ENCODE results near the gene PIAS4.

Gene PIAS4

GRCh38 chr19:4066176-4066606, 58.7 kb downstream of the PIAS4 start:
- Histone ChIP-seq H3K36me3 (ENCODE audit: control insufficient read depth, low read length) (peaks cover 41% of the 10 kb centered on the region), H3K4me3 (ENCODE audit: low read length) (peak overlapping the region; percentile 86), H3F3A (ENCODE audit: control insufficient read depth, insufficient read depth) (peaks cover 8% of the 10 kb centered on the region), H3K4me2 (ENCODE audit: low read length) (peak overlapping the region; percentile 62), H3K27me3 (ENCODE audit: control insufficient read depth, low read length) (no peaks in the 10 kb centered on the region), H3K9me2 (replicated peaks; ENCODE audit: control insufficient read depth, low read length) (no peaks in the 10 kb centered on the region), H3K27ac (ENCODE audit: low read depth, low read length) (peak overlapping the region; percentile 76), H3K4me1 (ENCODE audit: control insufficient read depth, low read length) (peaks cover 48% of the 10 kb centered on the region), H3K9me3 (ENCODE audit: control insufficient read depth, insufficient read depth, low read length) (no peaks in the 10 kb centered on the region), H3K79me2 (ENCODE audit: control insufficient read depth, low read length) (peaks cover 46% of the 10 kb centered on the region), H4K20me1 (ENCODE audit: control insufficient read depth, insufficient read depth, low read depth, low read length) (peaks cover 32% of the 10 kb centered on the region)
- TF ChIP-seq EZH2phosphoT487 (IDR thresholded peaks at IDR 0.05; ENCODE audit: borderline replicate concordance, low read length) (no peak), CTCF (IDR thresholded peaks at IDR 0.05; ENCODE audit: low read depth, low read length, poor library complexity, severe bottlenecking) (no peak)

- no peaks in the 10 kb centered on the region for H3K9me2 ChIP-seq (replicated peaks; ENCODE audit: control insufficient read depth, low read length)
- H3K9me3 ChIP-seq (ENCODE audit: control insufficient read depth, insufficient read depth, low read length): no peaks in the 10 kb centered on the region
- H3K36me3 ChIP-seq (ENCODE audit: control insufficient read depth, low read length): peaks cover 34% of the 10 kb centered on the region
- H4K20me1 ChIP-seq (ENCODE audit: control insufficient read depth, insufficient read depth, low read depth, low read length): peaks cover 25% of the 10 kb centered on the region
- H3K79me2 ChIP-seq (ENCODE audit: control insufficient read depth, low read length): peaks cover 40% of the 10 kb centered on the region
- H3K27me3 ChIP-seq (ENCODE audit: control insufficient read depth, low read length): no peaks in the 10 kb centered on the region
- peak within 1 kb of the TSS; percentile 76 for H3K27ac ChIP-seq (ENCODE audit: low read depth, low read length)
- peak within 1 kb of the TSS; percentile 86 for H3K4me3 ChIP-seq (ENCODE audit: low read length)
- peaks cover 8% of the 10 kb centered on the region for H3F3A ChIP-seq (ENCODE audit: control insufficient read depth, insufficient read depth)
- H3K4me2 ChIP-seq (ENCODE audit: low read length): peak within 1 kb of the TSS; percentile 95
- TF ChIP-seq EZH2phosphoT487 (IDR thresholded peaks at IDR 0.05; ENCODE audit: borderline replicate concordance, low read length) (no peak), CTCF (IDR thresholded peaks at IDR 0.05; ENCODE audit: low read depth, low read length, poor library complexity, severe bottlenecking) (no peak)
- H3K4me1 ChIP-seq (ENCODE audit: control insufficient read depth, low read length): peaks cover 42% of the 10 kb centered on the region
Measured at GRCh38 chr19:4066682-4067395, 59.3 kb downstream of the PIAS4 start, which contains the start of gene ZBTB7A. ZBTB7A (minus strand) TSS chr19:4066899; CDS start chr19:4055232, 11,667 bp downstream.

- Histone ChIP-seq H3K9me2 (replicated peaks; ENCODE audit: control insufficient read depth, low read length) (no peaks in the 10 kb centered on the region), H3K27ac (ENCODE audit: low read depth, low read length) (peak overlapping the region; percentile 76), H3K27me3 (ENCODE audit: control insufficient read depth, low read length) (no peaks in the 10 kb centered on the region), H4K20me1 (ENCODE audit: control insufficient read depth, insufficient read depth, low read depth, low read length) (peaks cover 18% of the 10 kb centered on the region), H3K4me3 (ENCODE audit: low read length) (peak overlapping the region; percentile 86), H3K36me3 (ENCODE audit: control insufficient read depth, low read length) (peaks cover 27% of the 10 kb centered on the region), H3K4me2 (ENCODE audit: low read length) (peak overlapping the region; percentile 95), H3K79me2 (ENCODE audit: control insufficient read depth, low read length) (peaks cover 33% of the 10 kb centered on the region), H3K9me3 (ENCODE audit: control insufficient read depth, insufficient read depth, low read length) (no peaks in the 10 kb centered on the region), H3F3A (ENCODE audit: control insufficient read depth, insufficient read depth) (peaks cover 8% of the 10 kb centered on the region), H3K4me1 (ENCODE audit: control insufficient read depth, low read length) (peaks cover 35% of the 10 kb centered on the region)
- TF ChIP-seq EZH2phosphoT487 (IDR thresholded peaks at IDR 0.05; ENCODE audit: borderline replicate concordance, low read length) (no peak), CTCF (IDR thresholded peaks at IDR 0.05; ENCODE audit: low read depth, low read length, poor library complexity, severe bottlenecking) (peak; percentile 21)
Measured at GRCh38 chr19:4067396-4068046, 60.0 kb downstream of the PIAS4 start.
